ENCODE measurements around the gene REC114. TPM values are rescaled to one million over a fixed set of nuclear protein-coding genes. Genes with fewer than 3 reads are reported as not detected.
"Not testable (repeated sequence)": the region's sequence is repeated elsewhere in the genome, so short reads cannot be mapped to it uniquely, and the experiment has no call there.

Gene REC114
- total RNA-seq, 1 donor from 2014 or later: not detected

- DNase-seq (ENCODE audit: low read depth): no peak
Observed at GRCh38 chr15:73527598-73527997, 84.6 kb downstream of the REC114 start.

- no peak for DNase-seq (ENCODE audit: low read depth)
Observed at GRCh38 chr15:73530649-73531048, 87.7 kb downstream of the REC114 start.

- no peak for DNase-seq (ENCODE audit: low read depth)
Observed at GRCh38 chr15:73538123-73538522, 95.2 kb downstream of the REC114 start.

GRCh38 chr15:73538563-73539211 lies 95.7 kb downstream of the REC114 start:
- DNase-seq (ENCODE audit: low read depth): no peak

GRCh38 chr15:73539212-73540128 lies 96.5 kb downstream of the REC114 start:
- no peak for DNase-seq (ENCODE audit: low read depth)

GRCh38 chr15:73540161-73540560 lies 97.2 kb downstream of the REC114 start:
- DNase-seq (ENCODE audit: low read depth): no peak

- no peak for DNase-seq (ENCODE audit: low read depth)
Observed at GRCh38 chr15:73541479-73541878, 98.5 kb downstream of the REC114 start.

- DNase-seq (ENCODE audit: low read depth): not testable (repeated sequence)
Observed at GRCh38 chr15:73548925-73549324, 106.0 kb downstream of the REC114 start.

- DNase-seq (ENCODE audit: low read depth): no peak
Observed at GRCh38 chr15:73550190-73550589, 107.2 kb downstream of the REC114 start.

- DNase-seq (ENCODE audit: low read depth): no peak
Observed at GRCh38 chr15:73555080-73555479, 112.1 kb downstream of the REC114 start.

GRCh38 chr15:73558529-73558928 lies 115.6 kb downstream of the REC114 start:
- DNase-seq (ENCODE audit: low read depth): peak; percentile 25

- DNase-seq (ENCODE audit: low read depth): peak; percentile 70
Observed at GRCh38 chr15:73560501-73561117, 117.6 kb downstream of the REC114 start.

- peak; percentile 86 for DNase-seq (ENCODE audit: low read depth)
Observed at GRCh38 chr15:73564255-73564654, 121.3 kb downstream of the REC114 start.

- no peak for DNase-seq (ENCODE audit: low read depth)
Observed at GRCh38 chr15:73567020-73567419, 124.1 kb downstream of the REC114 start.

- no peak for DNase-seq (ENCODE audit: low read depth)
Observed at GRCh38 chr15:73568564-73569280, 125.8 kb downstream of the REC114 start.

GRCh38 chr15:73569361-73569760 lies 126.4 kb downstream of the REC114 start:
- DNase-seq (ENCODE audit: low read depth): no peak

GRCh38 chr15:73570355-73571032 lies 127.5 kb downstream of the REC114 start:
- DNase-seq (ENCODE audit: low read depth): peak; percentile 79

- DNase-seq (ENCODE audit: low read depth): peak; percentile 84
Observed at GRCh38 chr15:73571346-73571745, 128.4 kb downstream of the REC114 start.

- DNase-seq (ENCODE audit: low read depth): no peak
Observed at GRCh38 chr15:73572296-73572695, 129.3 kb downstream of the REC114 start.

- DNase-seq (ENCODE audit: low read depth): no peak
Observed at GRCh38 chr15:73573037-73573436, 130.1 kb downstream of the REC114 start.

- DNase-seq (ENCODE audit: low read depth): no peak
Observed at GRCh38 chr15:73573572-73573971, 130.6 kb downstream of the REC114 start.
